ENCODE data around the gene TMUB1.

Gene TMUB1

GRCh38 chr7:151040616-151041375 lies 42.5 kb downstream of the TMUB1 start:
- no peak for DNase-seq (ENCODE audit: low read depth)
- no peak overlapping the region for H3K4me3 ChIP-seq (ENCODE audit: low read depth, low read length)

GRCh38 chr7:151039850-151040548 lies 43.3 kb downstream of the TMUB1 start:
- H3K4me3 ChIP-seq (ENCODE audit: low read depth, low read length), result no peak overlapping the region
- no peak for DNase-seq (ENCODE audit: low read depth)

GRCh38 chr7:151038951-151039849 lies 44.1 kb downstream of the TMUB1 start:
- H3K4me3 ChIP-seq (ENCODE audit: low read depth, low read length), result no peak overlapping the region
- peak; percentile 80 for DNase-seq (ENCODE audit: low read depth)

GRCh38 chr7:151035902-151036301 lies 47.4 kb downstream of the TMUB1 start:
- no peak overlapping the region for H3K4me3 ChIP-seq (ENCODE audit: low read depth, low read length)
- no peak for DNase-seq (ENCODE audit: low read depth)

GRCh38 chr7:151035026-151035717 lies 48.1 kb downstream of the TMUB1 start:
- no peak for DNase-seq (ENCODE audit: low read depth)
- no peak overlapping the region for H3K4me3 ChIP-seq (ENCODE audit: low read depth, low read length)

GRCh38 chr7:151034312-151035025 lies 48.8 kb downstream of the TMUB1 start:
- no peak overlapping the region for H3K4me3 ChIP-seq (ENCODE audit: low read depth, low read length)
- no peak for DNase-seq (ENCODE audit: low read depth)

DNA sequence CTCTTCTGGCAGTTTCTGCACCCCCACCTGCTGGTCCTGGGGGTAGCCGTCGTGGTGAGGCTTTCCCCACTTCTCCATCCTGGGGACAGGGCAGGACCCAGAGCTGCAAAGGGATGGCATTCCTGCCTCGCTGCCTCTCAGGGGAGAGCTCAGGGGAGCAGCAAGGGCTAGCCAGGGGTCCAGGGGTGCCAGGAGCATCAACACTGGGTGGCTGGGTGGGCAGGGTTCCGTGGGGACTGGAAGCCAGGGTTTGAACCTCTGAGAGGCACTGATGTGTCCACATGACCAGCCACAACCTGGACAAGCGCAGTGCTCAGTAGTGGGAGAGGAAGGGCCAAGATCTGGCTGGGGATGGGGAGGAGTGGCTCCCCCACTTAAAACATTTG lies 49.4 kb downstream of the TMUB1 start:
- H3K4me3 ChIP-seq (ENCODE audit: low read depth, low read length), result no peak overlapping the region

DNA sequence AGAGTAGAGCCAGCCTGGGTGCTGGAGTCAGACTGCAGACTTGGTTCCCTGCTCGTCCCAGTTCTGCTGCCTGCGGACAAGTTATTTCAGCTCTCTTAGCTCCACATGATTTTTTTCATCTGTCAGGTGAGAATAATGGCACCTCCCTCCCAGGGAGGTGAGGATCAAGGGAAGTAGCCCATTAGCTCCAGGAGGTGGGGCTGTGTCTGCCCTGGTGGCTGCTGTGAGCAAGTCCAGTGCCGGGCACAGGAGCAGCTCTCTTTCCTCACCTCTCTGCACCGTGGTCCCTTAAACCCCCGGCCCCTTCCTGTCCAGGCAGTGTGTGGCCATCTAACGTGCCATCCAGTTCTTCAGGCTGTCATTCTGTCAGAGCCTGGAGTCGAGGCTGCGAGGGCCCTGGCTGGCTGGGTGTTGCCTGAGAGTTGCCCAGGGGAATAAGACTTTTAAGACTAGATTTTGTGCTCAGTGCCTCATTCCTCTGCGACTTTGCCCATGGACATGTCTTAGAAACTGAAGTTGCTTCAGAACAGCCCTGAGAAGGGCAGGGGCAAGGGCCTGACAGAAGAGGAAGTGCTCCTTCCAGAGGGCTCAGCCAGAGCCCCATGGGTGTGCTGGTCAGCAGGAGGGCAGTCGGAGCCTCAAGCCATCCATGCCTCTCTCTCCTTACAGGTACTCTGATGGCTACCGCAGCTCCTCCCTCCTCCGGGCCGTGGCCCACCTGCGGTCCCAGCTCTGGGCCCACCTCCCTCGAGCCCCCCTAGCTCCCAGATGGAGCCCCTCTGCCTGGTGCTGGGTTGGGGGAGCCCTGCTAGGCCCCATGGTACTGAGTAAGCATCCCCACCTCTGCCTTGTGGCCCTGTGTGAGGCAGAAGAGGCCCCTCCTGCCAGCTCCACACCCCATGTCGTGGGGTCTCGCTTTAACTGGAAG lies 50.1 kb downstream of the TMUB1 start:
- DNase-seq (ENCODE audit: low read depth), result no peak
- no peak overlapping the region for H3K4me3 ChIP-seq (ENCODE audit: low read depth, low read length)

More for the DNA sequence above, 49.4 kb downstream of the TMUB1 start:
- DNase-seq (ENCODE audit: low read depth), result no peak
